ENCODE results near the gene TRPT1. TPM values are rescaled to one million over a fixed set of nuclear protein-coding genes. Genes with fewer than 3 reads are reported as not detected.

TRPT1 gene
- total RNA-seq, 1 donor from 2014 or later, result 39.0 TPM

GRCh38 chr11:64261556-64262080 lies 35.6 kb upstream of the TRPT1 start:
- Mint-ChIP-seq H3K4me1 (ENCODE audit: low read depth, unreplicated experiment) (no peaks in the 10 kb centered on the region), H3K27ac (ENCODE audit: unreplicated experiment) (no peak overlapping the region), H3K9me3 (ENCODE audit: unreplicated experiment) (peaks cover 6% of the 10 kb centered on the region), H3K27me3 (ENCODE audit: unreplicated experiment) (peaks cover 13% of the 10 kb centered on the region), H3K4me3 (ENCODE audit: unreplicated experiment) (no peak overlapping the region), H3K36me3 (ENCODE audit: unreplicated experiment) (no peaks in the 10 kb centered on the region)
- TF ChIP-seq CTCF (IDR thresholded peaks at IDR 0.05; ENCODE audit: partially characterized antibody, unreplicated experiment), result no peak
- no peak for DNase-seq

GRCh38 chr11:64260147-64260708 lies 34.2 kb upstream of the TRPT1 start:
- H3K27me3 Mint-ChIP-seq (ENCODE audit: unreplicated experiment), result peaks cover 15% of the 10 kb centered on the region

GRCh38 chr11:64259533-64260067 lies 33.6 kb upstream of the TRPT1 start:
- peaks cover 16% of the 10 kb centered on the region for H3K27me3 Mint-ChIP-seq (ENCODE audit: unreplicated experiment)
- DNase-seq, result no peak
- H3K27ac Mint-ChIP-seq (ENCODE audit: unreplicated experiment), result no peak overlapping the region
- no peaks in the 10 kb centered on the region for H3K4me1 Mint-ChIP-seq (ENCODE audit: low read depth, unreplicated experiment)
- no peak overlapping the region for H3K4me3 Mint-ChIP-seq (ENCODE audit: unreplicated experiment)
- H3K36me3 Mint-ChIP-seq (ENCODE audit: unreplicated experiment), result no peaks in the 10 kb centered on the region
- no peak for TF ChIP-seq CTCF (IDR thresholded peaks at IDR 0.05; ENCODE audit: partially characterized antibody, unreplicated experiment)
- peaks cover 6% of the 10 kb centered on the region for H3K9me3 Mint-ChIP-seq (ENCODE audit: unreplicated experiment)

More at GRCh38 chr11:64260147-64260708, 34.2 kb upstream of the TRPT1 start:
- Mint-ChIP-seq H3K36me3 (ENCODE audit: unreplicated experiment) (no peaks in the 10 kb centered on the region), H3K27ac (ENCODE audit: unreplicated experiment) (no peak overlapping the region), H3K4me1 (ENCODE audit: low read depth, unreplicated experiment) (no peaks in the 10 kb centered on the region), H3K9me3 (ENCODE audit: unreplicated experiment) (peaks cover 6% of the 10 kb centered on the region), H3K4me3 (ENCODE audit: unreplicated experiment) (no peak overlapping the region)
- TF ChIP-seq CTCF (IDR thresholded peaks at IDR 0.05; ENCODE audit: partially characterized antibody, unreplicated experiment), result no peak
- no peak for DNase-seq

- peaks cover 16% of the 10 kb centered on the region for H3K27me3 Mint-ChIP-seq (ENCODE audit: unreplicated experiment)
- no peaks in the 10 kb centered on the region for H3K36me3 Mint-ChIP-seq (ENCODE audit: unreplicated experiment)
- no peak overlapping the region for H3K27ac Mint-ChIP-seq (ENCODE audit: unreplicated experiment)
- H3K9me3 Mint-ChIP-seq (ENCODE audit: unreplicated experiment), result peaks cover 6% of the 10 kb centered on the region
- DNase-seq, result no peak
- no peak overlapping the region for H3K4me3 Mint-ChIP-seq (ENCODE audit: unreplicated experiment)
- H3K4me1 Mint-ChIP-seq (ENCODE audit: low read depth, unreplicated experiment), result no peaks in the 10 kb centered on the region
- TF ChIP-seq CTCF (IDR thresholded peaks at IDR 0.05; ENCODE audit: partially characterized antibody, unreplicated experiment), result no peak
Measured at GRCh38 chr11:64258946-64259532, 33.1 kb upstream of the TRPT1 start.

- Mint-ChIP-seq H3K36me3 (ENCODE audit: unreplicated experiment) (no peaks in the 10 kb centered on the region), H3K4me3 (ENCODE audit: unreplicated experiment) (no peak overlapping the region), H3K9me3 (ENCODE audit: unreplicated experiment) (peaks cover 6% of the 10 kb centered on the region), H3K4me1 (ENCODE audit: low read depth, unreplicated experiment) (peaks cover 4% of the 10 kb centered on the region), H3K27me3 (ENCODE audit: unreplicated experiment) (peaks cover 16% of the 10 kb centered on the region), H3K27ac (ENCODE audit: unreplicated experiment) (no peak overlapping the region)
- no peak for DNase-seq
- no peak for TF ChIP-seq CTCF (IDR thresholded peaks at IDR 0.05; ENCODE audit: partially characterized antibody, unreplicated experiment)
Measured at GRCh38 chr11:64258356-64258755, 32.4 kb upstream of the TRPT1 start.

Data from glutamatergic neuron (in vitro differentiated cells).